PC-3 (cell line): Measurements from ENCODE around the gene NADK.

ENCODE experiments used
- CTCF ChIP-seq: fragments of 300-600 bp; sonication (generic); conservative IDR thresholded peaks from 2 replicates; pipeline ENCODE4 v1.5.1; 2017; ENCODE audit warnings: antibody characterized with exemption, low read depth, mild to moderate bottlenecking, low read length
- EZH2 ChIP-seq: fragments of 300-600 bp; sonication (generic); IDR thresholded peaks from one replicate; pipeline ENCODE4 v1.6.1; 2017; ENCODE audit warnings: antibody characterized with exemption, mild to moderate bottlenecking, low read length; ENCODE audit not compliant: unreplicated experiment
- EZH2phosphoT487 ChIP-seq: fragments of 300-600 bp; sonication (generic); IDR thresholded peaks from 2 replicates; pipeline ENCODE4 v1.6.1; 2018; ENCODE audit warnings: mild to moderate bottlenecking, antibody characterized with exemption, low read length, borderline replicate concordance

GRCh38 chr1:1764876-1765470, 13.3 kb downstream of the NADK start:
- TF ChIP-seq EZH2 (no peak), CTCF (no peak), EZH2phosphoT487 (no peak)
